Measurements from ENCODE around the gene BRCA2.

DNA sequence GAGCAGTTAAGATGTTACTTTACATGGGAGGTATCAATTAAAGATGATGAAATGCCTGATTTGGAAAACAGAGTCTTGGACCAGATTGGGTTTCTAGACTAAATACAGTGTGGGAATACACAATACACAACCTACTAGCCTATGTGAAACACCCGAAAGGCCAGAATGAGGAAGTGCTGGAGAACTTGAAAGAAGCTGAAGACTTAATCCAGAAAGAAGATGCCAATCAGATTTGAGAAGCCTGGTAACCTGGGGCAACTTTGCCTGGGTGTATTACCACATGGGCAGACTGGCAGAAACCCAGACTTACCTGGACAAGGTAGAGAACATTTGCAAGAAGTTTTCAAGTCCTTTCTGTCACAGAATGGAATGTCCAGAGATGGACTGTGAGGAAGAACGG, 69.4 kb downstream of the BRCA2 start:
- TF ChIP-seq POLR2AphosphoS5 (IDR thresholded peaks at IDR 0.05; ENCODE audit: insufficient read depth in 1 of 2, low read depth in 1 of 2) (no peak), POLR2A (IDR thresholded peaks at IDR 0.05) (no peak)
- TF ChIP-seq, protein P1, sequence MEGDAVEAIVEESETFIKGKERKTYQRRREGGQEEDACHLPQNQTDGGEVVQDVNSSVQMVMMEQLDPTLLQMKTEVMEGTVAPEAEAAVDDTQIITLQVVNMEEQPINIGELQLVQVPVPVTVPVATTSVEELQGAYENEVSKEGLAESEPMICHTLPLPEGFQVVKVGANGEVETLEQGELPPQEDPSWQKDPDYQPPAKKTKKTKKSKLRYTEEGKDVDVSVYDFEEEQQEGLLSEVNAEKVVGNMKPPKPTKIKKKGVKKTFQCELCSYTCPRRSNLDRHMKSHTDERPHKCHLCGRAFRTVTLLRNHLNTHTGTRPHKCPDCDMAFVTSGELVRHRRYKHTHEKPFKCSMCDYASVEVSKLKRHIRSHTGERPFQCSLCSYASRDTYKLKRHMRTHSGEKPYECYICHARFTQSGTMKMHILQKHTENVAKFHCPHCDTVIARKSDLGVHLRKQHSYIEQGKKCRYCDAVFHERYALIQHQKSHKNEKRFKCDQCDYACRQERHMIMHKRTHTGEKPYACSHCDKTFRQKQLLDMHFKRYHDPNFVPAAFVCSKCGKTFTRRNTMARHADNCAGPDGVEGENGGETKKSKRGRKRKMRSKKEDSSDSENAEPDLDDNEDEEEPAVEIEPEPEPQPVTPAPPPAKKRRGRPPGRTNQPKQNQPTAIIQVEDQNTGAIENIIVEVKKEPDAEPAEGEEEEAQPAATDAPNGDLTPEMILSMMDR (IDR thresholded peaks at IDR 0.05): no peak

Data from vagina (tissue), 2 donors.